IPS-18c (cell line): ENCODE results near the gene COP1.
A peak's percentile ranks its signal among the peaks of the same experiment; 100 is the strongest.
"Not testable (repeated sequence)": the region's sequence is repeated elsewhere in the genome, so short reads cannot be mapped to it uniquely, and the experiment has no call there.

Experiments used
- H3K4me3 ChIP-seq: 2 replicates; pipeline ENCODE4 v1.7.0; 2013; ENCODE audit warnings: low read depth, mild to moderate bottlenecking, low read length, moderate library complexity; ENCODE audit not compliant: insufficient read depth
- H3K9me3 ChIP-seq: one replicate; pipeline ENCODE4 v1.6.1; 2013; ENCODE audit warnings: mild to moderate bottlenecking, low read length, moderate library complexity; ENCODE audit not compliant: control insufficient read depth, insufficient read depth

COP1 gene

GRCh38 chr1:176206961-176207902 lies at the start of gene COP1:
Gene COP1 (minus strand): TSS chr1:176207286. CDS start chr1:176206978, 308 bp downstream.
- Histone ChIP-seq H3K4me3 (peak within 1 kb of the TSS; percentile 70), H3K9me3 (no peaks in the 10 kb centered on the region)

GRCh38 chr1:176252191-176252590 lies 45.1 kb upstream of the COP1 start:
- no peak overlapping the region for H3K4me3 ChIP-seq
- H3K9me3 ChIP-seq, result no peaks in the 10 kb centered on the region

- Histone ChIP-seq H3K9me3 (no peaks in the 10 kb centered on the region), H3K4me3 (no peak overlapping the region)
Measured at GRCh38 chr1:176244851-176245250, 37.8 kb upstream of the COP1 start.

- Histone ChIP-seq H3K9me3 (no peaks in the 10 kb centered on the region), H3K4me3 (no peak overlapping the region)
Measured at GRCh38 chr1:176243746-176244145, 36.7 kb upstream of the COP1 start.

GRCh38 chr1:176241385-176242015 lies 34.4 kb upstream of the COP1 start:
- no peaks in the 10 kb centered on the region for H3K9me3 ChIP-seq
- H3K4me3 ChIP-seq, result no peak overlapping the region

GRCh38 chr1:176233657-176234056 lies 26.6 kb upstream of the COP1 start:
- not testable (repeated sequence) for H3K9me3 ChIP-seq, H3K4me3 ChIP-seq

- no peaks in the 10 kb centered on the region for H3K9me3 ChIP-seq
- no peak overlapping the region for H3K4me3 ChIP-seq
Measured at GRCh38 chr1:176227579-176227978, 20.5 kb upstream of the COP1 start.

- no peak overlapping the region for H3K4me3 ChIP-seq
- H3K9me3 ChIP-seq, result no peaks in the 10 kb centered on the region
Measured at GRCh38 chr1:176225911-176226310, 18.8 kb upstream of the COP1 start.

- H3K9me3 ChIP-seq, result no peaks in the 10 kb centered on the region
- H3K4me3 ChIP-seq, result no peak overlapping the region
Measured at GRCh38 chr1:176225479-176225875, 18.4 kb upstream of the COP1 start.

- no peaks in the 10 kb centered on the region for H3K9me3 ChIP-seq
- no peak overlapping the region for H3K4me3 ChIP-seq
Measured at GRCh38 chr1:176222196-176222595, 15.1 kb upstream of the COP1 start.

GRCh38 chr1:176220100-176220689 lies 13.1 kb upstream of the COP1 start:
- Histone ChIP-seq H3K4me3 (no peak overlapping the region), H3K9me3 (no peaks in the 10 kb centered on the region)

GRCh38 chr1:176217461-176218099 lies 10.5 kb upstream of the COP1 start:
- Histone ChIP-seq H3K4me3 (no peak overlapping the region), H3K9me3 (no peaks in the 10 kb centered on the region)

- Histone ChIP-seq H3K4me3 (no peak overlapping the region), H3K9me3 (no peaks in the 10 kb centered on the region)
Measured at GRCh38 chr1:176216031-176216430, 8.9 kb upstream of the COP1 start.

GRCh38 chr1:176211396-176212165 lies 4.5 kb upstream of the COP1 start:
- H3K4me3 ChIP-seq, result no peak overlapping the region

GRCh38 chr1:176208034-176208433 lies 948 bp upstream of the COP1 start:
- H3K4me3 ChIP-seq, result peak overlapping the region; percentile 70; the same call in 1 of the 2 replicates
- H3K9me3 ChIP-seq, result no peaks in the 10 kb centered on the region

More at GRCh38 chr1:176211396-176212165, 4.5 kb upstream of the COP1 start:
- no peaks in the 10 kb centered on the region for H3K9me3 ChIP-seq

- H3K9me3 ChIP-seq, result no peaks in the 10 kb centered on the region
- peak overlapping the region; percentile 70 for H3K4me3 ChIP-seq
Measured at GRCh38 chr1:176206006-176206960, 803 bp downstream of the COP1 start.
